HG03342 (cell line): ENCODE results near the gene KCND2.
"Not testable (repeated sequence)": the region's sequence is repeated elsewhere in the genome, so short reads cannot be mapped to it uniquely, and the experiment has no call there.

ENCODE experiments used
- ATAC-seq: cut with Tn5 transposase; IDR thresholded peaks from one replicate; pipeline ENCODE4 v1.9.1; 2021; ENCODE audit warnings: mild to moderate bottlenecking, moderate library complexity; ENCODE audit not compliant: unreplicated experiment

KCND2 gene

DNA sequence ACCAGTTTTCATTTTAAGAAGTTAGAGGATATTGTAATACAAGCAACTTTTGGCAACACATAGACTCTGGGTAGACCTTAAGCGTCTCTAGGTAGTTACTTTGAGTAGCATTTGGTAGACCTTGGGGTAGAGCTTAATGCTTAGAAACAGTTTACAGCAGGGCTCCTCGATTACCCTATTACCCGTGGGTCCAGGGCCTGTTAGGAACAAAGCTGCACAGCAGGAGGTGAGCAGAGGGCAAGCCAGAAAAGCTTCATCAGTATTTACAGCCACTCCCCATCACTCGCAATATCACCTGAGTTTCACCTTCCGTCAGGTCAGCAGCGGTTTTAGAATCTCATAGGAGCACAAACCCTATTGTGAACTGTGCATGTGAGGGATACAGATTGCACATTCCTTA lies 411.5 kb downstream of the KCND2 start:
- ATAC-seq: no peak

DNA sequence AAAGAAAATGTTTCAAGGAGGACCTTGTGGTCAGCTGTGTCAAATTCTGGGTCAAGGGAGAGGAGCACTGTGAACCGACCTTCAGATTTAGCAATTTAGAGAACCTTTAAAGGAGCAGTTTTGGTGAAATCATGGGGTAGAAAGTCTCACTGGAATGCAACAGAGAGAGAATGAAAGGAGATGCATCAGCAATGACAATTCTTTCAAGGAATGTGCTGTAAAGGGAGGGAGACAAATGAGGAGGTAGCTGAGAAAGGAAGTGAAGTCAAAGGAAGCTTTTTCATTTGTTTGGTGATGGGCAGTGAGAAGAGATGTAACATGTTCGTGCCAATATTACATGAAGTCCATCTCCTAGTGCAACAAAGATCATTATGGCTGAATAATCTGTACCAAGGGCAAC lies 418.9 kb downstream of the KCND2 start:
- no peak for ATAC-seq

DNA sequence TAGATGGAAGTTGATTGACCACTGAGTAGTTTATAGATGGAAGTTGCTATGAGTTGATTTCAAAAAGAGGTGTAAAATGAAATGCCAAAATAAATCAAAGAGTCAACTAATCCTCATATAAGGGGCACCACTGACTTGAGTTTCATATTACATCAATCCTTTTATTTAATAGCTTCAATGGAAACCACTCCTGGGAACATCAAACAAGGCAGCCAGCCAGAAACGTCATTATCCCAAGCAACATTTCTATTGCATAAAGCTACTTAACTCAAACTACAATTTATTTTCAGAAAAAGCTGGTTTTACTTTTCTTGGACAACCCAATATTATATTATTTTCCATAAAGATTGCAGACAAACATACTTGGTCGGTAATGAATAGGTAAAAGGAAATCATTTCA lies 422.9 kb downstream of the KCND2 start:
- no peak for ATAC-seq

DNA sequence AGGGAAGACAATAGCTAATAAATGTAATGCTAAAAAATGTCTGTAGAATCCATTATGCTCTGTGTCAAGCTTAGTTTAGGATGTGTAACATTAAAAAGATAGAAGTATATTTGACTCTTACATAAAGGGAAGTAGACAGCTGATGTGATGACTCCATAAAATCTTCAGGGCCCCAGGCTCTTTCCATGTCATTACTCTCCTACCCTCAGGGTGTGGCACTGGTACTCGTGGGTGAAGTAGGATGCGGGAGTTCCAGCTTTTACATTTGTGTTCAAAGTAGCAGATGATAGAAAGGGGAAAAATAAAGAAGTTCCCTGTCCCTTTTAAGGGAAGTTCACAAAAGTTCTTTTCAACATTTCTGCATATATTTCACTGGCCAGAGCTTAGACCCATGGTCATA lies 427.8 kb downstream of the KCND2 start:
- ATAC-seq: no peak

- not testable (repeated sequence) for ATAC-seq
These were observed 429.4 kb downstream of the KCND2 start for GRCh38 chr7:120702408-120702807.

DNA sequence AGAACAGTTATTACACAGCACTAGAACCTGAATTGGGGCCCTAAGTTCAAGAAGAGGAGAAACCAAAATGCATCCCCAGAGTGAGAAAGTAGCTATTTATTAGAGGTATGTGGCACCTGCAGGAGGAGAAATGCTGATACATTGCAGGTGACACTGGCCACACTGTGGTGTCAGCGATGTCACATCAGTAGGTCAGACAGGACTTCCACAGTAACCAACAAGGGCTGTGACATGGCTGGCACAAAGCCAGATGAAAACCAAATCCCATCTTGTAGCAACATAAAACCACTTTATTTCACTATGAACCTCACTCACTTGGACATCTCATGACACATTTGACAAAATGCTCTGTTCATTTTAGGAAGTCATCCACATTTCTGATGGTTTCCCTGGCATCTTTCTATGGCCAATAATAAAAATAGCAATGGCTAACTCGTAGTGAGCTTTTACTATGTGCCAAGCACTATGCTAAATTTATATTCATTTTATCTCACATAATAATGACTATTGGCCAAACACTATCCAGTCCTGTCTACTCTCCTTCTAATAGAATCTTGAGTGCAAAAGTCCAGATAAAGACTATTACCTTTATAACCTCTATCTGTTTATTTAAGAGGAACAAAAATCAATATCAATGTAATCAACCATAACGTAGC lies 430.7 kb downstream of the KCND2 start:
- ATAC-seq: no peak

DNA sequence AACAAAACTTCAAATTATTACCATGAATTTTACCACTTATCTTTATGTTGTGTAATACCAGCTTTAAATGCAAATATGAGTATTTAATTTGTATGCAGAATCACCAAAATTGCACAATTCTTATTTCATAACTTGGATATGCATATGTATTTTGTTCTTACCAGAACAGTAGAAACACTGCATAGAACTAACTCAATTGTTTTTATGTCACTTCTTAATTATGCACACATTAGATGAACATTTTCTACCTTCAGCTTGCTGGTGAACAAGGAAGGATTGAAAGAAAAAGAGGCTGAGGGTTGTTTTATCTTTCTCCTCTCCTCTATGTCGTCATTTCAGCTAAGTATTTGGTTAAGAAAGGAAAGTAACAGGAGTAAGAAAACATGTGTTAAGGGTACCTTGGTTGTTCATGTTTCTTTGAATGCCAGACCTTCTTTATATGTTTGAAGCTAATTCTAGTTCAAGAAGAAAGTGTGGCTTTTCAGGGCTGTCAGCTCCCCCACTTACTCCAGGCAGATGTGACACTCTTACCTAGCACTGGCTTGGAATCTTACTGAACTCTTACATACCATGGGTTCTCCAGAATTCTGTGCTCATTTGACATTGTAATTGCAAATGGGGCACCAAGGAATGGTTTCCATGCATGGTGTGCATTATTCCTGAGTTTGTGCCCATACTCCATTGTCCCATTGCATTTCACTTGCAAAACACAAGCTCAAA lies 436.4 kb downstream of the KCND2 start:
- no peak for ATAC-seq

DNA sequence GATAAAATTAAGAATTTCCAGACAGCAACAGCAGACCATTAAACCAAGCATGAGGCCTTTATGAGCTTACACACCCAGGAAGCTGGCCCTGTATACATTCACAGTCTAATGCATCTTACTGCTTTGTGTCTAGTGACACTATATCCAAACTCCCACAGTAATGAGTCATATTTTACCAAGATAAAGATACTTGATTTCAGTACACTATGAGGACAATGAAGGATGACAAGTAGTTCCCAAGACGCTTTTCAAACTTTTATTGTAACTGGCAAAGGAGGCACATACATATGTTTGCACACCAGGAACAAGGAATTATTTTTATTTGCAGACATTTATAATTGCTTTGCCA lies 437.0 kb downstream of the KCND2 start:
- no peak for ATAC-seq

- no peak for ATAC-seq
These were observed 442.0 kb downstream of the KCND2 start for GRCh38 chr7:120714945-120715344.

GRCh38 chr7:120716307-120716706 lies 443.3 kb downstream of the KCND2 start:
- no peak for ATAC-seq

DNA sequence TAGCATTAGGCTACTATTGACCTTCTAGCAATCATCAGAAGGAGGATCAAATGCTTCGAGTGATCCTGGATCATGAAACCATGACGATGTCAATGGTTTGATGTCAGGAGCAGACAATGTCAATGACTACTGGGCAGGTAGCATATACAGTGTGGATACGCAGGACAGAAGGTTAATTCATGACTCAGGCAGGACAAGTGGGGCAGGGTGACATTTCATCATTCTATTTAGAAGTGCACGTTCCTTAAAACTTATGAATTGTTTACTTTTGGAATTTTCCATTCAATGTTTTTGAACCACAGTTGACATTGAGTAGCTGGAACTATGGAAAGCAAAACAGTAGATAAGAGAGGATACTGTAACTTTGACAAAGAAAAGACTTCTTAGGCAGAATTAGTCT lies 444.2 kb downstream of the KCND2 start:
- ATAC-seq: no peak

- ATAC-seq: no peak
These were observed 445.4 kb downstream of the KCND2 start for GRCh38 chr7:120718361-120718760.

DNA sequence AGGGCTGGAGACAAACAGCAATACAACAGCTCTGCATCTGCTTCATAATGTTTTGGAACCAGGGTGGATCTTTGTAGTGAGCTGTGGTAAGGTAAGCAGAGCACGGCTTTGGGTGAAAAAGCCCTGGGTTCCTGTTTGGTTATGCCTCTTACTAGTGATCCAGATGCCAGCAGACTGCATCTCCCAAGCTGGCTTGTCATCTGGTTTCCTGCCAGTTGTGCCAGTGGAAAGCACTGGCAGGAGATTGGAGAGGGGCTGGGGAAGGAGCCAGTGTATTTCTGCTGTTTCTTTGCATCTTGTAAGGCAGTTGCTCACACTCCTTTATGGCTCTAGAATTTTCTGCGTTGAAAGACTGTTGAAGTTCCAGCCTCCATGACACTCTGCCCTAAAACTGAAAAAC lies 447.3 kb downstream of the KCND2 start:
- no peak for ATAC-seq

GRCh38 chr7:120723465-120724385 lies 450.8 kb downstream of the KCND2 start:
- no peak for ATAC-seq

GRCh38 chr7:120724448-120724847 lies 451.5 kb downstream of the KCND2 start:
- ATAC-seq: no peak

DNA sequence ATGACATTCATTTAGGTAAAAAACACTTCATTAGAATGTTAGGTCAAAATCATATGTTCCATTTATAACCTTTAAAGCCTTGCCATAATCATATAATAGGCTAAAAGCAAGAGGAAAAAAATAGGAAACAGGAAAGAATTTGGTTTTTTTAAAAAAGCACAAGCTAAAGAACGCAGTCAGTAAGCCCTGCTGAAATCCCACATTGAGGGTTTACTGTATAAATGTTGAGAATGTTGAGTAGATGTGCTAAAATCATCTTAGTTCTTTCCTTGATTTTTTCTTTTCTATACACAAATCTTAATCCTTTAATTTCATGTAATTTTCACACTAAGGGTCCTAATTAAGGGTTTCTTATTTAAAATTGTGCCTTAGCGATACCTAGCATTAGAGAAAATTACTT lies 452.0 kb downstream of the KCND2 start:
- ATAC-seq: no peak

DNA sequence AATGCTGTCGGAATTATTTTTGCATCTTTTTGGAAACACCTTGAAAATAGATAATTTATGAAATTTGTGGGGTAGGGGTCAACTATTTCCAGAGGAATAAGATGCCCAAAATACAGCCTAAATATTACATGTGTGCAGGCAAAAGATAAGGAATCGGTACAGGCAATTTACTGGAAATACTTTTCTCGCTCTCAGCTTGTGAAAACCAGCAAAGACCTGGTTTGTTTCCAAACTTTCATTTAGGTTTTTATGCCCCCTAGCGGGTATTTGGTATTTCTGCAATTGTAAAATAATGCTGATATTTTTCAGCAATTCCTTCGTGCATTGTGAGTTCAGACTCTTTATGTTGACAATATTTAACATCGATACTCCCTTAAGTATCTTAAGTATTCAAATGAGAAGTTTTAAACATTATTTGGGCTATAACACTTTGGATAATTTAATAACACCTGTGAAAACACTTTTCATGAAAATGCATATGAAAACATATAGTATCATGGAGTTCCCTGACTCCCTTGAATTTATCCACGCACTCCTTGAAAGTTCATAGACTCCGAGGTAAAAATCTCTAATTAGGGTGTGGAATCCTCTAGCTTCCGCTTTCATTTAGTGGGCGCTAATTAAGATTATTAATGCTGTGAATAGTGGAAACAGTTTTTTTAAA lies 452.5 kb downstream of the KCND2 start:
- peak; percentile 40 for ATAC-seq

- no peak for ATAC-seq
These were observed 456.3 kb downstream of the KCND2 start for GRCh38 chr7:120729245-120729644.

DNA sequence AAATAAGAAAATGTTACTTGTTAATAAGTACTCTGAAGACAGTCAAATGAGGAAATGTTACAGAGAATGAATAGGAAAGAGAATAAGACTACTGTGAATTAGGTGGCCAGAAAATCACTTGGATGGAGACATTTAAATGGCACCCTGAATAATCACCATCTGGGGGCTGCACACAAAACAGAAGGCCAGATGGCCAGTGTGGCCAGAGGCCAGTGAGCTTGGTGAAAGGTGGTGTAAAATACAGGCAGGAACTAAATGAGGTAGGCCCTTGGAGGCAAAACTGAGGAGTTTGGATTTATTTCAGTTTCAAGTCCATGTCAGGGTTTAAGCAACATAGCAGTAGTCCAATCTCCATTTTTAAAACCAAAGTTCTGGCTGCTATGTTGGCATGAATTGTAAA lies 458.3 kb downstream of the KCND2 start:
- no peak for ATAC-seq

DNA sequence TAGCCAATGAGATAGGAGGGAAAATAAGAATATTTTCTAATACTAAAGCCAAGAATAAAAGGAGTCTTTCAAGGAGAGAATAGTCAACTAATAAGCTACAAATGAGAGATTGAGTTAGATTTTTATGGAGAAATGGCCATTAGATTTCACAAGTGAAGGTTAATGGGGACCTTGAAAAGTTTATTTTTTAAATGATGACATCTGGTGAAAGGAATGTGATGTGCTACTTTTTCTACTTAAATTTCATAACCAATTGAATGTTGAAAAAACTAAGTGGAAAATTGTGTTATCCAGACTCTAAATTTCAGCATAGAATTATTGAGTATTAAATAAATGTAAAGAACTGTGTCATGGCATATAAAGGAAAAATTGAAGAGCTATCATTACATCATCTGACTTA lies 459.3 kb downstream of the KCND2 start:
- ATAC-seq: no peak

GRCh38 chr7:120733143-120733542 lies 460.2 kb downstream of the KCND2 start:
- no peak for ATAC-seq
